Glutamatergic neuron (in vitro differentiated cells): ENCODE results near the gene RHOD. TPM values are rescaled to one million over a fixed set of nuclear protein-coding genes. Genes with fewer than 3 reads are reported as not detected.

Source experiments
- DNase-seq: peaks from one replicate; pipeline ENCODE4 v3.0.0; 2022
- H3K27ac Mint-ChIP-seq: one replicate; pipeline ENCODE4 v1.8.0; 2020; ENCODE audit warnings: mild to moderate bottlenecking, mixed read lengths, inconsistent platforms; ENCODE audit not compliant: unreplicated experiment
- H3K27me3 Mint-ChIP-seq: one replicate; pipeline ENCODE4 v1.8.0; 2020; ENCODE audit warnings: mild to moderate bottlenecking, moderate library complexity, mixed read lengths, inconsistent platforms; ENCODE audit not compliant: unreplicated experiment
- H3K36me3 Mint-ChIP-seq: one replicate; pipeline ENCODE4 v1.8.0; 2020; ENCODE audit warnings: mild to moderate bottlenecking, mixed read lengths, inconsistent platforms; ENCODE audit not compliant: unreplicated experiment
- H3K4me1 Mint-ChIP-seq: one replicate; pipeline ENCODE4 v1.8.0; 2020; ENCODE audit warnings: mild to moderate bottlenecking, low read depth, mixed read lengths, inconsistent platforms; ENCODE audit not compliant: unreplicated experiment
- H3K4me3 Mint-ChIP-seq: one replicate; pipeline ENCODE4 v1.8.0; 2020; ENCODE audit warnings: mild to moderate bottlenecking, mixed read lengths, inconsistent platforms; ENCODE audit not compliant: unreplicated experiment
- H3K9me3 Mint-ChIP-seq: one replicate; pipeline ENCODE4 v1.8.0; 2020; ENCODE audit warnings: mild to moderate bottlenecking, moderate library complexity, mixed read lengths, inconsistent platforms; ENCODE audit not compliant: unreplicated experiment
- total RNA-seq: library from RNA; stranded (reverse); fragmentation: NEBNext Ultra II Directional; extraction: Animal tissue kit (Norgen Biotek cat#: 25700); gene quantifications from one replicate; pipeline ENCODE4 v1.2.1, GENCODE V29; 2021; ENCODE audit not compliant: unreplicated experiment
- TF ChIP-seq, protein P1 (sequence below): fragments of 200-600 bp; sonication (generic); IDR thresholded peaks from one replicate; pipeline ENCODE4 v1.5.0; 2021; ENCODE audit not compliant: partially characterized antibody, unreplicated experiment

The RHOD gene
- total RNA-seq, 1 donor from 2014 or later = not detected

DNA sequence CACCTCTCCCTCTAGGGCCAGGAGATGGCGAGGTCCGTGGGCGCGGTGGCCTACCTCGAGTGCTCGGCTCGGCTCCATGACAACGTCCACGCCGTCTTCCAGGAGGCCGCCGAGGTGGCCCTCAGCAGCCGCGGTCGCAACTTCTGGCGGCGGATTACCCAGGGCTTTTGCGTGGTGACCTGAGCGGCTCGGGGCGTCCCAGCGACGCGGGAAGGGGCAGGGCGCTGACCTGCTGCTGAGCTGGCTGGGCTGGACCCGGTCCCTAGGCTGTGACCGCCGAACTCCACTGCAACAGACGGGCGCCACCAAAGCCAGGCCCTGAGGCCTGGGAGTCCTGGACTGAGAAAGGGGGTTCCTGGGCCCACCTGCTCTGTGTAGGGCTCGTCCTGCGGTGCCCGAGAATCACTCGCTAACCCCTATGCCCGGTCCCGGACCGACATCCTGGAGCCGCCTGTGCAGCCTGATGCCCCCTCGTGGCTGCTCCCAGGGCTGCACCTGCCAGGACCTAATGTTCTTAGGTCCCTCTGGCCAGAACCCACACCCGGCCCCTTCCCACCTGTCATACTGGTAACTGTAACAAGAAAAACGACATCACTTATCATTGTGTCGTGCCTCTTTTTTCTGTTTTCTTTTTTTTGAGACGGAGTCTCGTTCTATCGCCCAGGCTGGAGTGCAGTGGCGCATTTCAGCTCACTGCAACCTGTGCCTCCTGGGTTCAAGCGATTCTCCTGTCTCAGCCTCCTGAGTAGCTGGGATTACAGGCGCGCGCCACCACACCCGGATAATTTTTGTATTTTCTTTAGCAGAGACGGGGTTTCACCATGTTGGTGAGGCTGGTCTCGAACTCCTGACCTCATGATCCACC lies 15.0 kb downstream of the RHOD start:
- H3K4me3 Mint-ChIP-seq = no peak overlapping the region
- H3K4me1 Mint-ChIP-seq = no peaks in the 10 kb centered on the region
- no peak overlapping the region for H3K27ac Mint-ChIP-seq
- TF ChIP-seq, protein P1, sequence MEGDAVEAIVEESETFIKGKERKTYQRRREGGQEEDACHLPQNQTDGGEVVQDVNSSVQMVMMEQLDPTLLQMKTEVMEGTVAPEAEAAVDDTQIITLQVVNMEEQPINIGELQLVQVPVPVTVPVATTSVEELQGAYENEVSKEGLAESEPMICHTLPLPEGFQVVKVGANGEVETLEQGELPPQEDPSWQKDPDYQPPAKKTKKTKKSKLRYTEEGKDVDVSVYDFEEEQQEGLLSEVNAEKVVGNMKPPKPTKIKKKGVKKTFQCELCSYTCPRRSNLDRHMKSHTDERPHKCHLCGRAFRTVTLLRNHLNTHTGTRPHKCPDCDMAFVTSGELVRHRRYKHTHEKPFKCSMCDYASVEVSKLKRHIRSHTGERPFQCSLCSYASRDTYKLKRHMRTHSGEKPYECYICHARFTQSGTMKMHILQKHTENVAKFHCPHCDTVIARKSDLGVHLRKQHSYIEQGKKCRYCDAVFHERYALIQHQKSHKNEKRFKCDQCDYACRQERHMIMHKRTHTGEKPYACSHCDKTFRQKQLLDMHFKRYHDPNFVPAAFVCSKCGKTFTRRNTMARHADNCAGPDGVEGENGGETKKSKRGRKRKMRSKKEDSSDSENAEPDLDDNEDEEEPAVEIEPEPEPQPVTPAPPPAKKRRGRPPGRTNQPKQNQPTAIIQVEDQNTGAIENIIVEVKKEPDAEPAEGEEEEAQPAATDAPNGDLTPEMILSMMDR = peak; percentile 91
- no peaks in the 10 kb centered on the region for H3K9me3 Mint-ChIP-seq
- DNase-seq = peak; percentile 88
- H3K27me3 Mint-ChIP-seq = peaks cover 7% of the 10 kb centered on the region
- H3K36me3 Mint-ChIP-seq = no peaks in the 10 kb centered on the region

DNA sequence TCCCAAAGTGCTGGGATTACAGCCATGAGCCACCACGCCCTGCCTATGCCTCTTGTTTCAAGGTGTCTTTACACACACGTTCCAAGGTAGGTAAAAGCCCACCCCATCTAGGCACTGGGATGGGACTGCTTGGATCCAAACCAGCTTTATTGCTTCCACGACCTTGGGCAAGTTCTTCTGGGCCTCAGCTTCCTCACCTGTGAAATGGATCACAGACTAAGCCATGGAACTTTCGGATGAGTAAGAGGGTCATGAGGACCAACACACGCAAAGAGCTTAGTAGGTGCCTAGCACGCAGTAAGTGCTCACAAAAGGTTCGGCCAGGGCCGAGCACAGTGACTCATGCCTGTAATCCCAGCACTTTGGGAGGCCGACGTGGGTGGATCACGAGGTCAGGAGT lies 15.6 kb downstream of the RHOD start:
- TF ChIP-seq, protein P1 = no peak
- Mint-ChIP-seq H3K36me3 (no peaks in the 10 kb centered on the region), H3K27ac (no peak overlapping the region), H3K27me3 (peaks cover 7% of the 10 kb centered on the region), H3K4me3 (no peak overlapping the region), H3K9me3 (no peaks in the 10 kb centered on the region), H3K4me1 (no peaks in the 10 kb centered on the region)
- no peak for DNase-seq

DNA sequence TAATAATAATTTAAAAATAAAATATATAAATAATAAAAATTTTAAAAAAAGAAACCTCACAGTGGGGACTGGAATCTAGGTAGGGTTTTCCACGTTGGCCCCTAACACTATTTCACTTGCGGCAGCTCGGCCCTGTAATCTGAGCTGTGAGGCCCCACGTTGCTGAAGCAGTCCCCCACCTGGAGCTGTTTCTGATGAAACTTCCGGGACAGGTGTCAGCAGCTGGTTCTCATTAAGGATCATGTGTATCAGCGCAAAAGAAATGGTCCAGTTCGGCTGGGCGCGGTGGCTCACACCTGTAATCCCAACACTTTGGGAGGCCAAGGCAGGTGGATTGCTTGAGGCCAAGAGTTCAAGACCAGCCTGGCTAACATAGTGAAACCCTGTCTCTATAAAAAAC lies 17.3 kb downstream of the RHOD start:
- H3K27ac Mint-ChIP-seq = no peak overlapping the region
- no peak overlapping the region for H3K4me3 Mint-ChIP-seq
- H3K36me3 Mint-ChIP-seq = no peaks in the 10 kb centered on the region
- H3K27me3 Mint-ChIP-seq = peaks cover 7% of the 10 kb centered on the region
- H3K9me3 Mint-ChIP-seq = no peaks in the 10 kb centered on the region
- TF ChIP-seq, protein P1 = no peak
- DNase-seq = no peak
- no peaks in the 10 kb centered on the region for H3K4me1 Mint-ChIP-seq

GRCh38 chr11:67076202-67076601 lies 19.6 kb downstream of the RHOD start:
- H3K27ac Mint-ChIP-seq = no peak overlapping the region
- H3K4me1 Mint-ChIP-seq = no peaks in the 10 kb centered on the region

More at GRCh38 chr11:67076202-67076601, 19.6 kb downstream of the RHOD start:
- TF ChIP-seq, protein P1 = no peak
- H3K36me3 Mint-ChIP-seq = no peaks in the 10 kb centered on the region
- no peaks in the 10 kb centered on the region for H3K9me3 Mint-ChIP-seq
- DNase-seq = no peak
- no peak overlapping the region for H3K4me3 Mint-ChIP-seq
- peaks cover 6% of the 10 kb centered on the region for H3K27me3 Mint-ChIP-seq
